HG03108 (cell line): ENCODE results near the gene CBARP.

Experiments
- ATAC-seq: cut with Tn5 transposase; IDR thresholded peaks from one replicate; pipeline ENCODE4 v1.9.1; 2021; ENCODE audit warnings: moderate library complexity; ENCODE audit not compliant: unreplicated experiment

The CBARP gene

GRCh38 chr19:1237754-1238368, at the start of gene CBARP:
Gene CBARP (minus strand): TSS chr19:1238005. CDS start chr19:1236100, 1,905 bp downstream.
- no peak for ATAC-seq

DNA sequence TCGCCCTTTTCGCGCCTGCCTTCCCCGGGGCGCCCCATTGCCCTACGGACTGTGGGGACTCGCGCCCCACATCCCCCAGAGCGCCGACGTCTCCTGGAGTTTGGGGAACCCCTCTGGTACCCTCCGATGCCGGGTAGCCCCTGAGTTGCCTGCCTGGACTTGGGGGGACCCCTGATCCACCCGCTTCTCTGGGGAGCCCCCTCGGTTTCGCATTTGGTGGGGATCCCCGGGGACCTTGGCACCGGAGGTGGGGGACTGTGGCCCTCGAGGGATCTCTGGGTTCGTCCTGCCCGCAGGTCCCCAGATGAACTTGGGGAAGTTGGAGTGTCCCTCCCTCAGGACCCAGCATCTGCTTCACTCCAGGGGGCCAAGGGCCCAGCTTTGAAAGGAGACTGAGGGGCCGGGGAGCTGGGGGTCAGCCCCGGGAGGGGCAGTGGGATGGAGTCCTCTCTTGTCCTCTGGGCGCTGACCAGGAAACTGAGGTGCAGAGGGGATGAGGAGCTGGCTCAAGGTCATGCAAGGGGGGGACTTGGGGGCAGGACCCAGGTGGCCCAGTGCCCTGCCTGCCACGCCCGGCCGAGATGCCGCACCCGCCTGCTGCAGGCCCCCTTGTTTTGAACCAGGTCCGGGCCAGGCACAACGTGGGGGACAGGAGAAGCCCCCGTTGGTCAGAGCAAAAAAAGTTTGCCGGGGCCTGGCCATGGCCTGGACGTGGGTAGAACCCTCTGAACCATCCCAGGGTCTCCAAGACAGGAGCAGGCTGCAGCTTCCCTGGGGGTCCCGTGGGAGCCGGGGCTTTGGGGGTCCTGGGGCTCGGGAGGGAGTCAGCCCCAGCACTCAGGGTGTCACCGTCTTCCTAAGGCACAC, 48.9 kb upstream of the CBARP start:
- ATAC-seq, result no peak

DNA sequence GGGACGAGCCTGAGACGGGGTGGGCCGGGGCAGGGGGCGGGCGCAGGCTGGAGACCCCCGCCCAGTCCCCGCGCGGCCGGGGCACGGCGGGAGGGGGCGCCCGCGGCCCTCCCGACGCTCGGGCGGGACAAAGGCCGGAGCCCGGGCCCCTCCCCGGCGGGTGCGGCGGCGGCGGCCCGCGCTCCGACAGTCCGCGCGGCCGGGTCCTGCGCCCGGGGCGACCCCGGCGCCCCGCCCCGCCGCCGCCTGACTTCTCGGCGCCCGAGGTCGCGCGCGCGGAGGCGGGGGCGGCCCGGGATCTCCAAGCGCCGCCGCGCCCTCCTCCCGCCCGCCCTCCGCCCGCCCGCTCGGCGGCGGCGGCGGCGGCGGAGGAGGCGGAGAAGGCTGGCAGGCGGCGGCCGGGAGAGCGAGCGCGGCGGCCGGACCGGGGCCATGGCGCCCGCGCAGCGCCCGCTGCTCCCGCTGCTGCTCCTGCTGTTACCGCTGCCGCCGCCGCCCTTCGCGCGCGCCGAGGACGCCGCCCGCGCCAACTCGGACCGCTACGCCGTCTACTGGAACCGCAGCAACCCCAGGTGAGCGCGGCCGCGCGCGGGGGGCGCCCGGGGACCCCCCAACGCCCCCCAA, 48.0 kb upstream of the CBARP start, which contains the start of gene EFNA2:
Gene EFNA2 (plus strand): TSS at position 137 of the 624 bp plus-strand sequence. CDS start 296 bp downstream, at position 433.
- ATAC-seq, result no peak

GRCh38 chr19:1284979-1285736, 47.4 kb upstream of the CBARP start:
- no peak for ATAC-seq

DNA sequence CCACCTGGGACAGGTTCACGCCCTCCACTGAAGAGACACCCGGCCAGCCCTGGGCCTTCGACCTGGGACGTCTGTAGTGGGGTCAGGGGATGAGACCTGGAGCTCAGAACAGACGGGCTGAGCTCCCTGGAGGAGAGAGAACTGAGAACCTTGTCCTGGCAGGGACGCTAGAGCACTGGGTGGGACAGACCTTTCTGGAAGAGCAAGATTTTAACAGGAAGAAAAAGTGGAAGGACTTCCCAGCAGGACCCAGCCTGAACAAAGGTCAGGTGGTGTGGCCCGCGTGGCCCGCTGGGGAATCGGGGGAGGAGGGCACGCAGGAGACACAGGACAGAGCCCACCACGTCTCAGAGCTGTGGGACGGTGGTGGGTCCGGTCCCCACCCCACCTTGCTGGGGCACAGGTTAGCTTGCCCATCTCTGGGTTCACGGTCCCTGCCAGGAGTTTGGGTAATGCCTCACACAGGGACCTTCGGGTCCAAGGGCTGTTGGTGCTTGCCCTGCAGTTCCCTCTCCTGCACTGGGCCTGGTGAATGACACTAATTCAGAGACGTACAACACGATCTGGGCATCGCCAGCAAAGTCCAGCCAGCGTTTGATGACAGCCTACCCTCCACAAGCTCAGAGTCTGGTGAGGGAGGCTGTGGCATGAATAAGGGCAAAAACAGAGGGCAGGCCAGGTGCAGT, 46.6 kb upstream of the CBARP start:
- ATAC-seq, result no peak

DNA sequence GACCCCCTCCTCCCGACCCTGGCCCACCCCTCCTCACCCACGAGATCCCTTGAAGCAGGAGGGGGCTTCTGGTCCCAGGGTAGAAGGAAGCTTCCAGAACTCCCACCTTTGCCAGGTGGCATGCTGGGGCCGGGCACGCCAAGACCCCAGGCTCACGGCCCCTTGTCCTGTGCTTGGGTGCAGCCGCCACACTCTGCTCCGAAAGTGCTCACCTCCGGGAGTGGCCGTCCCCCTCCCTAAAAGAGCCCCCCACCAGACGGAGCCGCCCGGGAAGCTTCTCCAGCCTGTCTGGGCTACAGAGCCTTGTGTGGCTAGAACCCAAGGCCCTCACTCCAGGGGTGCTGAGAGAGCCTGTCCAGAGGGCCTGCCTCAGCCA, 46.1 kb upstream of the CBARP start:
- ATAC-seq, result no peak

DNA sequence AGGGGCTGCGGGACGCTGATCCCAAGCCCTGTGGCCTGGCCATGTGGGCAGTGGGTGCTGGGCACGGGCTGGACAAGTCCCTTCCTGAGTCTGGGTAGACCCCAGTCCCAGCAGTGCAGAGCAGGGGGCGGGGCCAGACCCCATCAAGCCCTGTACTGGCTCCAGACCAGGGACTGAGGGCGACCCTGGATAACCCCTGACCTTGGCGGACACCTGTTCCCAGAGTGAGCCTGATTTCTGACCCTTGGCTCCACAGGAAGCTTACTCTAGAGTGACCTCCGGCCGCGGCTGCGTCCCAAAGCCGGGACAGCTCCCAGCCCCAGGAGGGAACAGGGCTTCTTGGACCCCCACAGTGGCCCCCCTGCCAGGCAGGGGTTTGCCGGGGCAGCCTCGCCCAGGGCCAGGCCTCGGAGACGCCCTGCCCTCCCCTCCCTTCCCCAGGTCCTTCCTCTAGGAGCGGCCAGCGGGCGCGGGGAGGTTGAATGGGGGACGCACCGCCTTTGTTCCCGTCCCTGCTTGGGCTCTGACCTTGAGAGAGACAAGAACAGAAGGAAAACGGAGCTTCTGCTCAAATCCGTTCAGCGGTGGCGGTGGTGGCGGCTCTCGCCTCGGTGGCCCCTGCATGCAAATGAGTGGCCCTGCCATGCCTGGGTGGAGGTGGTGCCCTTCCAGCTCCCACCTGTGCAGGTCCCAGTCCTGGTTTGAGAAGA, 45.6 kb upstream of the CBARP start:
- ATAC-seq, result no peak

DNA sequence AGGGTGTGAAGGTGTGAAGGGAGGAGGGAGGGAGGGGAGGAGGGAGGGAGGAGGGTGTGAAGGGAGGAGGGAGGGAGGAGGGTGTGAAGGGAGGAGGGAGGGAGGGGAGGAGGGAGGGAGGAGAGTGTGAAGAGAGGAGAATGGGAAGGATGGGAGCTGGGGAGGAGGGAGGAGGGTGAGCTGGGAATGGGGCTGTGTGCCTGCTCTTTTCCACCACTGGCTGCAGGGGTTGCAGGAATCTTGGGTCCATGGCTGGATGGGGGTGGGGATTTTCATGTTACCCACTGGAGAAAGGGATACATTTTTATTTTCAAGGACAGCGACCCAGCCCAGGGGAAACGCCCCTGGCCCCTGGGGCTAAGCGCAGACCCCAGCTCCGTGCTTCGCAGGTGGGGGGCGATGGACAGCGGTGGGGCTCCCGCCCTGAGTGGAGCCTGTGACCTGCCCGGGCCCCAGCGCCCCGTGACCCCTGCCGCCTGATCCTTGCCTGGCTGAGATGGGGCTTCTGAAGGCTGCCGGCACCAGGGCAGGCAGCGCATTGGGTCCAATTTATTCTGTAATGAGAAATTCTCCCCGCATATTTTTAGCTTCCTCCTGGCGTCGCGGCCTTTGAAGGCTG, 44.9 kb upstream of the CBARP start:
- ATAC-seq, result no peak

DNA sequence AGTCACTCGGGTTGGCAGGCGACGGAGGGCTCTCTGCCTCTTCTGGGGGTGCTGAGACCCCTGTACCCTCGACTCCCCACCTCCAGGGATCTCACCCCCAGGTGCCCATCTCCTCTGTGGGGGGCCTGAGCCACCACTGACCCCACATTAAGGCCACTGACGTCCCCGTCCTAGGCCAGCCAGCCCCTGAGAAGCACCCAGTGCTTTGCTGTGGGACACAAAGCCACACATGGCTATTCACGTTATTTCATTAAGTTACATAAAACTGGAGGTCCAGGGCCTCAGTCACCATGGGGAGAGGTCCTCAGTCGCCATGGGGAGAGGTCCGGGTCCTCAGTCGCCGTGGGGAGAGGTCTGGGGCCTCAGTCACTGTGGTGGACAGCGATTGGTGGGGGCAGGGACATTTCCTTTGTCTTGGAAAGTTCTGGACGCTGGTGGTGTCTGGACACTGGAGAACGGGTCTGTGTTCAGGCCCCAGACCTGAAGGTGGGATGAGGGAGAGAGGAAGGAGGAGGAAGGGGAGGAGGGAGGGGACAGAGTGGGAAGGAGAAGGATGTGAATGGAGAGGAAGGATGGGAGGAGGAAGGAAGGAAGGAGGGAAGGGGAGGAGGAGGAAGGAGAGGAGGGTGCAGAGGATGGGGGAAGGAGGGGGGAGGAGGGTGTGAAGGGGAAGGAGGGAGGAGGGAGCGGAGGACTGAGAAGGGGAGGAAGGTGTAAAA, 43.9 kb upstream of the CBARP start:
- no peak for ATAC-seq

GRCh38 chr19:1280636-1281568, 43.1 kb upstream of the CBARP start:
- ATAC-seq, result no peak

DNA sequence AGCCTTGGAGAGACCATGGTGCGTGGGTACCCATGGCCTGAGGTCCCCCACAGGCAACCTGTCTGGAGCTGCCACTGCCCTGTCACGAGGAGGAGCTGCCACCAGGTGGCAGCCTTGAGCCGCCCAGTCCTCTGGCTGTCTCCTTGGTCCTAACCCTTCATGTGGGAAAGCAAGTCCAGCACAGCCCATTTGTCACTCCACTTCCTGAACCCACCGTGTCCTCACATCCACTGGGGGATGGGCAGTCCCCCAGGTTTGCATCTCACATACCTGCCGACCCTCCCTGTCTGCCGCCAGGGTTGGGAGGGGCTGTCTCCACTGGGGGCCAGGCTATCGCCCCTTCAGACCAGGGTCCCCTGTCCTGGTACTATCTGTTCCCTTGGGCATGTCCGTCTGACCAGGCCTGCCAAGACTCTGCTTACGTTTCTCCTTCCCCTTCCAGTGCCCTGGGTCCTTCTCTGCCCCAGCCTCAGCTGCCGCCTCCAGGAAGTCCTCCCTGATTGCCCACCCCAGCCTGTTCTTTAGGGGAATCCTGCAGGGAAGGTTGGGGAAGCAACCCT, 42.1 kb upstream of the CBARP start:
- no peak for ATAC-seq

DNA sequence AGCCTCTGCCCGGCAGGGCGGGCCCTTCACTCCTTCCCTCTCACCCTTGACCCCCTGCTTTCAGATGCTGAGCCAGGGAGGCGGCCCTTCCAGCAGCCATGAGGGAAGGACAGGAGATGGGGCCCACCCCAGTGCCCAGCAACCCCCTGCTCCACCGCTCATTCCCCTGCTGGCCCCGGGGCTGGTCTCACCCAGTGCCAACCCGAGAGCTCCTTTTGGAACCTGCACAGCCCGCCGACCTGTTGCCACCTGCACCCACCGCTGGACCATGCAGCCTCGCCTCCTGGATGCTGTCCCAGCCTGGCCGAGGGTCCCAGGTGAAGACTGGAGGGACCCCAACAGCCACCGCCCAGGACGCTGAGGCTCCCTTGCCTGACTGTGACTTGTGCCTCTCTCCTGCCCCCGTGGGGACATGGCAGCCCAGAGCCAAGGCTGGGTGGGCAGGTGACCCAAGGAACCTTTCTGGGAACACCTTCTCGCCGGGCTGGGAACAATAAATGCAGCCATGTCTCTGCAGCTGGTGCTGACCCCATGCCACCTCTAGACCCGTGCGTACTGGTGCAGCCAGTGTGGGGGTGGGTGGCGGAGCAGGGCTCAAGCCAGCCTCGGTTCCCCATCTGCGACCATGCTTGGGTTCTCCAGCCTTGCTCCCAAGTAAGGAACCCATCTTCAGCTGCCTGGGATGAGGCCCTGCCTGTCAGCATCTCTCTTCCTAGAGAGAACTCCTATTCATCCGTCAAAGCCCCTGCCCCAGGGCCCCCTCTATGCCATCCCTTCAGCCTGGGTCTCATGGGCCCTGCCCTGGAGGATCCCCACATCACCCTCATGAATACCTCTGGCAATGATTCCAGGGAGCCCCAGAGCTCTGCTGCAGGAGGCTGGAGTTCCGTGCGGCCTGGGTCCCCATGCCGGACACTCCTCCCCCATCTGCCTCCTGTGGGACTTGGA, 41.2 kb upstream of the CBARP start:
- no peak for ATAC-seq

DNA sequence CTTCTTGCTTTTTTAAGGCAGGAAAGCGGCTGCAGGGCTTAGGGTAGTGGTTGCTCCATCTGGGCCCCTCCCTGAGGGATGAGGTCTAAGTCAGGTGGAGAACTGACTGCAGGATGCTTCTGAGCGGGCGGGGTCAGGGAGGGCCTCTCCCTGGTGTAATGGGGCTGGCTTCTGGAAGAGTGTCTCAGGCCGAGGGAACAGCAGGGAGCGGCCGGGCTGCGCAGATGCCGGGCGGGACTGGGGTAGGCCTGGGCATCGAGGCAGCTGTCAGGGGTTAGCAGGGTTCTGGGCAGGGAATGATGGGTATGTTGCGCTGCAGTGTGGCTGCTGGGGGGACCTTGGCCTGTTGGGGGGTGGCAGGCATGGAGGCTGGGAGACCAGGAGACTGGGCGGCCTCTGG, 40.3 kb upstream of the CBARP start:
- ATAC-seq, result no peak

DNA sequence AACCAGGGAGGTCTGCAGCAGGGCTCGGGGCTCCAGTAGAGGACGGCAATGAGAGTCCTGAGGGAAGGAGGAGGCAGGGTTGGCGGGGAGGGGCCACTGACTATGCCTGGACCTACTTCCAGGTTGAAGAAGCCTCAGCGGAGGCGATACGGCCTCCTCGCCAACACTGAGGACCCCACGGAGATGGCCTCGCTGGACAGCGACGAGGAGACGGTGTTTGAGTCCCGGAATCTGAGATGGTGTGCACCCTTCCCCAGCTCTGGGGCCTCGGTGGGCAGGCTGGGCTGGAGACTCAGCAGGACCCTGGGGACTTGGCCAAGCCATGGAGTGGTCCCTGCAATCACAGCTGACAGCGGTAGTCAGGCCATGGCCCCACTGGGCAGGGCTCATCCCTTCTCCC, 39.3 kb upstream of the CBARP start:
- ATAC-seq, result no peak

DNA sequence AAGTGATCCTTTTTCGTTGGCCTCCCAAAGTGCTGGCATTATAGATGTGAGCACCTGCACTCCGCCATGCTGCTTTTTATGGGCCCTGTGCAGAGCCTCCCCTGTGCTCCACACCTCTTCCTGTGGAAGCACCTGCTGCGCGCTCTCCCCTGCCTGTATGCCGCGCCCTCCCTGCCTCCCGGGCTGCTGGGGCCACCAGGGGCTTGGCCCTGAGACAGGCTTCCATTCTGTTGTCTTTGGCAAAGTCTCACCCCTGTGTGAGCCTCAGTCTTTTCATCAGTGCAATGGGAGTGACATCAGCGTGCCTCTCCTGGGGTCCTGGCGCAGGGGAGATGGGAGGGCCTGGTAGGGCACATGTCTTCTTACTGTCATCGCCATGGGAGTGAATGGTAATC, 38.8 kb upstream of the CBARP start:
- no peak for ATAC-seq

GRCh38 chr19:1275976-1276627, 38.3 kb upstream of the CBARP start:
- ATAC-seq, result no peak
